ENCODE results near the gene EYS.
"Not testable (repeated sequence)": the region's sequence is repeated elsewhere in the genome, so short reads cannot be mapped to it uniquely, and the experiment has no call there.

Gene EYS

DNA sequence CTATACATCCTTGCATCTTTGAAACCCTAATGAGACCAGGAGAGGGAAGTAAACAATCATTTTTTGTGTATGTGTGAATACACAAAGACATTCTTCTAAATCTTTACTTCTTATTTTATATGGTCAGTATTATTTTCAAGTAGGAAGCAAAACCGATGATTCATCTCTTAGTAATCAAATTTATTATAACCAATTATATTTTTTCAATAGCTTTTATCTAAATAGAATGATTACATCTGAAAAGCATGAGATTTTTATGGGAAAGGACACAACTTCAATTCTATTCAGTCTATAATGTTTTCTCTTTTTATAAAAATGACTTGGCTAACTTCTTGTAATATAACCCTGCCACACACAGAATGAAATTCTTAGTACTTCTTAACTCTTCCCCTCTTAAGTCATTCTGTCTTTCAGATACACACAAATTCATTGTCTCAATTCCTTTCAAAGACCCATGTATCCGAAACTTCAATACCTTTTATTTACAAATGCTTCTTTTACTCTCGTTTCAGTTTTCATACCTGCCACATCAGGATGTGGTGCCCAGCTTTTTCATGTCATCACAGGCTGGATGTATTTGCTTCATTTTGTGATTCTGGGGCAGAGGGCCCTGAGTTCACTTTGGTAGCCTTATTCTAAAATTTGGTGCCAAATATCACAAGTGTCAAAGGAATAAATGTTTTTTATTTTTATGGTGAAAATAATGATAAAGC lies 1844.4 kb downstream of the EYS start:
- DNase-seq: no peak

DNA sequence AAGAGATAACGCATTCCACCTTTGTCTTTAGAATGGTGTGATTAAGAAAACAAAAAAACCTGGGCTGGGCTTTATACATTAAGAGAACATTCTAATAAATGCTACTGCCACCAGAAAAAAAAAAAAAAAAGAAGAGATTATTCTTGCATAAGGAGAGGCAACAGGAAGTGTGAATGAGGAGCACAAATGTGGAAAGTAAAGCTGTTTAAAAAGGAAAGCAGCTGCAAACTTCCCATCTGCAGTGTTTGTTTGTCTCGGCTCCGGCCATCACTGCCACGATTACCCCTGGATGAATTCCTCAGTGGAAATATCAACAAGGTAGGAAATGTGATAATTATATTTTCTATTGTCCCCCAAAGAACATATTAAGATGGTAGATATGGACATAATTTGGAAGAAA lies 1847.5 kb downstream of the EYS start:
- no peak for DNase-seq

DNA sequence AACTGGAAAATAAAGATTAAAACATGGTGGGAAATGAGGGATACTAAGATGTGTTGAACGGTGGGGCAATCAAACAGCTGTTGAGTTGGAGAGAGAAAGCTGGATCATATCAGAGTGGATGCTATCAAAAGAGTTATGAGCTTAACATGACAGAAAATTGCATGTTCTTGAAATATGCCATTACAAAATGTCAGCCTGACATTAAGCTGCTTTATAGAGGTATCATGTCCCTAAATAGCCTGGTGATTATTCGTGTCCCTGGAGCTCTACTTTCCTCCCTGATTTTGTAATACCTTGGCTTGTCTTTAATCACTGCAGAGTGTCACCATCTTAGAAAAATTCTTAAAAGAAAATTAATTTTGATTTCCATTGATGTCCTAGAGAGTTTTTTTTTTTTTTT lies 1848.3 kb downstream of the EYS start:
- no peak for DNase-seq

DNA sequence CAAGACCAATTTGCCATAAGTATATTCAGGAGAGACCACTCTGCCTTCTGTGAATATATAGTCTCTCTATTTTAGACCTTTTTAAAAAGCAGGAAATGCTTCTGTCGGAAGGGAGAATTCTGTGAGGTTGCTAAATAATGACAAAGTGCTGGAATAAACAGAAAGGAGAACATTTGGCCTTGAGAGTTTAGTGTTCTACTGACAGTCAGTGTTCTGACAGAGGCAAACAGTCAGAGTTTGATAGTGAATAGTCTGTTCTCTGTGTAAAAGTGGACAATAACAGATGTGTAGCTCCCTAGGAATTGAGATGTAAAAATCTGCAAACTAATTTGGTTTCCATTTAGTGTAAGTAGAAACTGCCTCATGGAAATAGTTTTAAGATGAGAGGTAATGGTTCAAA lies 1850.8 kb downstream of the EYS start:
- no peak for DNase-seq

DNA sequence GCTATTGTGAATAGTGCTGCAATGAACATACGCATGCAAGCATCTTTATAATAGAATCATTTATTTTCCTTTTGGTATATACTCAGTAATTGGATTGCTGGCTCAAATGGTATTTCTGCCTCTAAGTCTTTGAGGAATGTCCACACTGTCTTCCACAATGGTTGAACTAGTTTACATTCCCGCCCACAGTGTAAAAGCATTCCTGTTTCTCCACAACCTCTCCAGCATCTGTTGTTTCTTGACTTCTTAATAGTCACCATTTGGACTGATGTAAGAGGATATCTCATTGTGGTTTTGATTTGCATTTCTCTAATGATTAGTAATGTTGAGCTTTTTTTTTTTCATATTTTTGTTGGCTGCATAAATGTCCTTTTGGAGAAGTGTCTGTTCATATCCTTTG lies 1862.7 kb downstream of the EYS start:
- no peak for DNase-seq

DNA sequence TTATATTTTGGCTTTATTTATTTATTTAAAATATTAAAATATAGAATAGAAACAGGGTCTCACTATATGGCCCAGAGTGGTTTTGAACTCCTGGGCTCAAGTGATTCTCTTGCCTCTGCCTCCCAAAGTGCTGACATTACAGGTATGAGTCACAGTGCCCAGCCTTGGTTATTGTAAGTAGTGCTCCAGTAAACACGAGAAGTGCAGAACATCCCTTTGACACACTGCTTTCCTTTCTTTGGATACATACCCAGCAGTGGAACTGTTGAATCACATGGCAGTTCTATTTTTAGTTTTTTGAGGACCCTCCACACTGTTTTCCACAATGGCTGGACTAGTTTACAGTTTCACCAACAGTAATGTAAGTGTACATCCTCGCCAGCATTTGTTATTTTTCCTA lies 1867.5 kb downstream of the EYS start:
- DNase-seq: no peak

DNA sequence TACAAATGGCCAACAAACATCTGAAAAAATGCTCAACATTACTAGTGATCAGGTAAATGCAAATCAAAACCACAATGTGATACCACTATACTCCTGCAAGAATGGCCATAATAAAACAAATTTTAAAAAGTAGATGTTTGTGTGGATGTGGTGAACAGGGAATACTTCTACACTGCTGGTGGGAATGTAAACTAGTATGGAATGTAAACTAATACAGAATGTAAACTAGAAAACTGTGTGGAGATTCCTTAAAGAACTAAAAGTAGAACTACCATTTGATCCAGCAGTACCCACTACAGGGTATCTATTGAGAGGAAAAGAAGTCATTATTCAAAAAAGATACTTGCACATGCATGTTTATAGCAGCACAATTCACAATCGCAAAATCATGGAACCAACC lies 1878.3 kb downstream of the EYS start:
- DNase-seq: not testable (repeated sequence)

DNA sequence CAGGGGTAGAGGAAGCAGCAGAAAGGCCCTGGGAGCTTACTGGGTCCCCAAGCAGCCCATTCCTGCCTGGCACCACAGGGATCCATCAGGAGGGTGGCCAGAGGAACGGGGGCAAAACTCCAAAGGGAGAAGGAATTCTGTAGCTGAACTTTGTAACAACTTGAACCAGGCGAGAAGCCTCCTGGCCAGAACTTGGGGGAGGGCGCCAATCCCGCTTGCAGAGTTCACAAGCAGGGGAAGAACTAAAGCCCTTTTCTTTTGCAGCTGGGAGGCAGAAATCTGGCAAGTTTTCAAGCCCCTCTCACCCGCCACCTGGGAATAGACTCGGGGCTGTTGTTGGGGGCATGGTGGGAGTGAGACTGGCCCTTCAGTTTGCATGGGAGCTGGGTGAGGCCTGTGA lies 1882.3 kb downstream of the EYS start:
- no peak for DNase-seq

DNA sequence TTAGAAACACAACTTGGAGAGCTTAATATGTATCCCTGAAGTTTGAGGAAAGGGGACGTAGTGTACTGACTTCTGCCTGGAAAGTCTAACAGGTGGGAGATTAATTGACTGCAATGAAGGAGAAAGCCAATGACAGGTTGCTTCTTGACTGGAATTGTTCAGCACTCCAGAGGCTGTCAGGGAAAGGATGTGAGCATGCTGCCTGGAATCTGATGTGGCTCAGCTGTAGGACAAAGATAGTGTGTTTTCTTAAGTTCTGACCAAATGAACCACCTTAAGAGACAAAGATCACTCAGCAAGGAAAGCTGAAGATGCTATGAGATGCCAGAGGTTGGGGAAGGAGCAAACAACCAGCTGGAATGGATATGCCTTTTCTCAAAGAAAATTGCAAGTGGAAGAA lies 1885.6 kb downstream of the EYS start:
- no peak for DNase-seq

DNA sequence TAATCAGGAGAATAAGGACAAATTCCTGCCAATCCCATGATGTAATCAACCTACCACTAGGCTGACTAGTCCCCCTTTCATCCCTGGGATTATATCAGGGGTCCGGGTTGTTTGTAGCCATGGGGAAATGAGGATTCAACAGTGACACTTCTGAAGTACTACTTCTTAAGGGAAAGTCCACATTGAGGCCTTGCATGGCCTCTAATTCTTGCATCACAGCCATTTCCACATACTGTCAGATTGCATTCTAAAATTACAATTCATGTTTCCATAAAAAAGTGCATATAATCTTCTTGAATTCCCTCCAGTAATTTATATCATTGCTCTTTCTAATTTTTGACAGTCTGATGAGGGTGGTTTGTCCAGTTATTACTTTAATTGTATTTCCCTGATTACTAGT lies 1887.2 kb downstream of the EYS start:
- DNase-seq: no peak

DNA sequence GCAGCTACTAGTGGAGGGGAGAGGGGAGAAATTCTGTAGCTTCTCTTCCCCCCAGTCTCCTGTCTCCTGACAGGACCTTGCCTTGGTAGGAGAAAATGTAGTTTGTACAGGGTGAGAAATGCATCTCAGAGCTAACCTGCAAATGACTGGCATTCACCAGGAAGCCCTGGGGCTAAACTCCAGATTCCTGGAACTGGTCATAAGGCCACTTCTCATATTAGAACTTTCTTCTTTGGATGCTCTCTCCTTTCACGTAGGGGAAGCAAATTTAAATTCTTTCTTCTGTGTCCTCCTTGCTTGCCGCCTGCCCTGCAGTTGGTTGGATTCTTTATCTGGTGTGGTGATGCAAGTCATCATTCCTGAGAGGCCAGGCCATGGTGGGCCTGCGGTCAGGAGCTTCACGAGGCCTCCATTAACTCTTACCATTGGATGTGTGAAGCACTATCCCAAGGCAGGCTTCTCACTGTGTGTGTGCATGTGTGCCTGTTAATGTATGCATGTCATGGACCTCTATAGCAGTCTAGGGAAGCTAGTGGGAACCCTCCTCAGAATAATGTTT lies 1889.5 kb downstream of the EYS start:
- DNase-seq: no peak

DNA sequence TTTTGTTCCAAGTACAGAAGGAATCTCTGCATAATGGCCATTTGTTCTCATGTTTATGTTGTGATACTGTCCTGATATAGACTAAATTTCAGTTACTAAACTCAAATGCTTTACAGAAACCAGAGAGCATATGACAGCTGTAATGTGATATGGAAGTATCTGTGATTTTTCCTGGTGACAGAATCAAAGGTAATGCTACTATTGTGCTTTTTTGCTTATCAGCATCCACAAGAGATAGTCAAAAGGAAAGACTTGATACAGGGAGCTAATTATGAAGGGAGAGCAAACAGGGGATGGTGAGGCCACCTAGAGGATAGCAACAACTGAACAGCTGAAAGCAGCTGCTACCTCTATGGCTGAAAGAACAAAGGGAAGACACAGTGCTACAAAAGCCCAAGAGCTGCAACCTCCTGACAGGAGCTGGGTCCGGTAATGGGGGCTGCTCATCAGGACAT lies 1890.0 kb downstream of the EYS start:
- DNase-seq: no peak

DNA sequence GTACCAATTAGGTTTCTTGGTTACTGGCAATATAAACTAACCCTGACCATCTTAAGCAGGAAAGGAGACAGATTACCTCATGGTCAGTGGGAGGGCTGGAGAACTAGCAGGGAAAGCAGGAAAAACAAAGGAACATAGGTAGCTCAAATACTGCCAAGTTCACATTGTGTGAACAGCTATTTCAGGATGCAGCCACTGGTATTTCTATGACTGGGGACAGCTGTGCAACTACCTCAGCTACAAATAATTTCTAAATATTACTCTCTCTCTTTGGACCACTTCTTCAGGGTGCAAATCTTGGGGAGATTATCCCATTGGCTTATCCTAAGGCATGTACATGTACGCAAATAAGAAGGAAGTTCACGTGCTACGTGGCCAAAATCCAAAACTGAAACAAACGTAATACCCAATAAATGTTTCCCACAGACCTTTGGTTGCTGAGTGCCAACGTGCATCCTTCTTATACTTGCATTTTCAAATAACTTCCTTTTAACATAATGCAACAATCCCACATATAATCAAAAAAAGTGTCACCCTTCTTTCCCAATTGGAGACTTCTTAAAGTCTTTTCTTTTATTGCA lies 1890.5 kb downstream of the EYS start:
- DNase-seq: no peak

DNA sequence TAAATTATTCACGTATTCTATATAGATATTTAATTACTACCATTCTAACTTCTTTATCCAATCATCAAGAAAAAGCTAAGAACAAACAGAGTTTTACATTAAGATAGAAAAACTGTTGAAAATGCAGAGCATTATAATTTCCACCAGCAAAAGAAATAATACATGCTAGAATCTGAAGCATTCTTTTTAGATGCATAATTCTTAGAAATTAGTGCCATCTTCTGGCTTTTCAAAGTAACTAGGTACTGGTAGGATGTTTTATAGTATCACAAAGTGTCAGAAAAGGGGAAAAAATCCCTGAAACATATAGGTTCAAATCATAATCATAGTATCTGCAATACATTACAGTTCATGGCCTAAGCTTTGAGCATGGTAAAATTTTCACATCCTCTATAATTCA lies 1892.6 kb downstream of the EYS start:
- no peak for DNase-seq

DNA sequence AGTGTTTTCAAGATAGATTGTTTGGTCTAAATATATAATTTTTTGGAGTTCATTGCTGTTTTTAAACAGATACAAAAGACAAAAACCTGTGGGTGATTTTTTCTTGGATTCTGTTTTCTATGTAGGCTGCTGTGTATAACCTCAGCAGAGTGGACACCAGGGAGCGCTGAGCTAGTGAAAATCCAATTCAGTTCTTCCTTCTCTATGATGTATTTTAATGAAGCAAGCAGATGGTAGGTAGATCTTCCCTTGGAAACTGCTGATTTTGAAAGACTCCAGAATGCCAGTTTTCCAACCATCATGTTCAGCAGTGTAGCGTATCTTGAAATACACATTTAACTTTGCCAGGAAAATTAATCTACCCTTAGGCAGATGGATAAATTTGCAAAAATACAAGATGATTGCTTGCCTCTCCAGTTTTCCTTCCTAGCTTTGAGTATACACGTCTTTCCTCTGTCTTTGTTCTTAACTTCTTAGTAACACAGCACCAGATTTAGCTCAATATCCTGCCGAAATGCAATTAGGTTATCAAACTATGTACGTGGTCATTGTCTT lies 1893.4 kb downstream of the EYS start:
- DNase-seq: no peak

DNA sequence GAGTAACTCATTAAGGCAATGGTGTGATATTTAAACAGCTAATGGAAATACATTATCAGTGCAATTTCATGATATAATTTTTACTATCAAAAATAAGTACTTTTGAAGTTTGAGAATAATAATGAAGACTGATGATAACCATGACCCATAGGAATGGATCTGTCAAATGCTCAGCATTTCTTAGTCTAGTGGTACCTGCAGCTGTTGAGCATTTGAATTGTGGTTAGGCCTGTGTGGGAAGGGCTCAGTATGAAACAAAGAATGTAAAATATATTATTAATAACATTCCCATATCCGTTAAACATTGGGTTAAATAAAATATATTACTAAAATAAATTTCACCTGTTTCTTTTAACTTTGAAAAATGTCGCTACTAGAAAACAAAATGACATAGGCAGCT lies 1898.5 kb downstream of the EYS start:
- DNase-seq: no peak

DNA sequence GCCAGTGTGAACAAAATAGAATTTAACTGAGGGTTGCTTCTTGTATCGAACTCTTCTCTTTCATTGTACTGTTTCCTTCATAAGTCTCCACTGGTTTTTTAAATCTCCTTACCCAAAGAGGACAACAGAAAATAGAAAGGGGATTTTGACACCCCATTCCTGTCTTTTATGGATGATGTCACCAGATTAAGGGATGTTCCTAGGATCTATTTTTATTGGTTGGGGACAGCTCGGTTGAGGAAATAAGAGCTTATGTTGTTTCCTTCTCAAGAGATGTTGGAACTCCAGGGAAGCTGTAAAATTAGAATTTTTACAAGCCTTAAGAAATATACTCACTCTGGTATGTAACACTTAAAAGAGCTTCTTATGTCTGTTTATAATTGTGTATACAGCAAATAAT lies 1900.0 kb downstream of the EYS start:
- no peak for DNase-seq

DNA sequence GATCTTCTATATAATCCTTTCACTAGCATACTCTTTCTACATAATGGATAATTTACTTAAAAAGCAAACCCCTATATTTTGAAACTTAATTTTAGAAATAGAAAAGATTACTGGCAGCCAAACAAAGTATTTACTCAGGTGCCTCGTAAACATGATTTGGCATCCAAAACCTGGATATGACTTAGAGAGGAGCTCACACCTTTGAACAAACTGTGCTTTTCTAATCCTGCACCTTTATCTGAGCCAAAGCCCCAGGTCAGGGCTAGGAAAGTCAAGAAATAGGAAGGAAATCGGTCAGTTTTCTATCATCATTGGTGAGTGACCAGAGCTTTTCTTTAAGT lies 1900.5 kb downstream of the EYS start:
- DNase-seq: no peak

DNA sequence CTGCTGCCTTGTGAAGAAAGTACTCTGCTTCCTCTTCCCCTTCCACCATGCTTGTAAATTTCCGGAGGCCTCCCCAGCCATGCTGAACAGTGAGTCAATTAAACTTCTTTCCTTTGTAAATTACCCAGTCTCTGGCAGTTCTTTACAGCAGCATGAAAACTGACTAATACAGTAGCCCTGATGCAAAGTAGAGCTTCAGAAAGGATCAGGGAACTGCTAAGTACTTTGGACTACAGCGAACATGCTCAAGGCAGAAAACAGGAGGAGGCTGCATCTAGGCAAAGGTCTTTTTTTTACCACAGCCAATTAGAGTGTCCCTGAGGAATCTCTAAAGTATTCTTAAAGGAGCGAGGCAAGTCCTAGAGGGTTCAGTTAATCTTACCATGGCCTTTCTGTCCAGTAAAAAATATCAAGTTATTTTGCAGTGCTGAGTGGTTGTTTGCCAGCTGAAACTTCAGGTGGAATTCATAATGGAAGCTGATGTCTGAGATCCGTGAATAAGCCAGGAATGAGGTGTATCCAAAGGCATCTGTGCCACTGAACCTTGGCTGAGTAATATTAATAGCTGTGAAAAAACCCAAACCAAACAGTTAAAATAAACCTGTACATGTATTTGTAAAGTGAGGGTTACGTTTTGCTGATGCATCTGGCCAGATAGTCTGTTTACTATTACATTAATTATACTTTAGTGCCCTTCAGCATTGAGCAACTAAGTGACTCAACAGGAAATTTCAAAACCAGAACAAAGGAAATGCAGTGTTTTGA lies 1901.0 kb downstream of the EYS start:
- DNase-seq: no peak

DNA sequence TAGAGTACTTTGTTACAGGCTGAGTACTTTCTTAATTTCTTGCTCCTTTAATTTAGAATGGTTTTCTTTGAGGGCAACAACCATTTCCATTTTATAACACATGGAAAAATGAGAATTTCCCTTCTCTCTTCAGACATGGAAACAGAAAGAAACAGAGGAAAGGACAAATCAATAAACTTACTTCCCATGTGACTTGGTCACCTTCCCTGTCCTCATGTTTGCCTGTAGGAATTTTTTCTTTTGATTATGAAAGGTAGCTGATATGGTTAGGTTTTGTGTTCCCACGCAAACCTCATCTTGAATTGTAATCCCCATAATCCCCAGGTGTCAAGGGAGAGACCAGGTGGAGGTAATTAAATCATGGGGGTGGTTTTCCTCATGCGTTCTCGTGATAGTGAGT lies 1901.7 kb downstream of the EYS start:
- DNase-seq: no peak

DNA sequence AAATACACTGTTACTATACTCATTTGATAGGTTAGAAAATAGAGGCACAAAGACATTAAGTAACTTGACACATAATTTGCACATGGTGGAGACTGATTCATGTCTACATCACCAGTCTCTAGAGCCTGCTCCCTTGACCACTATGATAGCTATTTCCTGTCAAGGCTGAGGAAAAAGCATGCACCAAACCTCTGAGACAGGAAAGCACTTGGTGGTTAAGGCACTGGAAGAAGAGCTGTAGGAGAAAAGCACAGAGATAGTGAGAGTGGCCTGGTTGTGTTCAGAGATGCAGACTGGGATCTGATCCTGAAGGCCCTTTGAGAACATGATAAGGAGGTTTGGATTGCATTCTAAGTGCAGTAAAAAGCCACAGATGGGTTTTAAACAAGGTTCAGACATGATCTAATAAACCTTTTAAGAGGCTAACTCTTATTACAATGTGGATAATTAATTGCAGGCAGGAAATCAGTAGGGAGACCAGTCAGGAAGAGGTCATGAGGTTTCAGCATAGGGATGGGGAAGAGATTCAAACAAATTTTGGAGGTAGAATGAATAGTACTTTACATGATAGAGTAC lies 1902.6 kb downstream of the EYS start:
- DNase-seq: no peak

DNA sequence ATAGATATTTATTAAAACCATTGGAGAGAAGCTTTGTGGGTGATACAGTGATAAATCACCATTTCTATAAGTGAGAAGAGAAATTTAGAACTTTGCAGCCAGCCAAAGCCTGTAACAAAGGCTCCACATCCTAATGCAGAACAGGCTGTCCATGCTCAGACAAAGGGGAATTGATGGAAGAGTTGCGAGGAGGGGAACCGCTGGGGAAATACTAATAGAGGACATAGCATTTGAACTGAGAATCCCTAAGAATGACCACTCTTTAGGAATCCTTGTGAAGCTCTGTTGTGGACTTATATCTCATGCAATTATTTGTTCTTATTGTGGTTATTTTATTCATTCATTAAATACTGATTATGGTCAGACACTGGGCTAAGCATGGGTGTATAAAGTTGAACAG lies 1903.7 kb downstream of the EYS start:
- DNase-seq: no peak

DNA sequence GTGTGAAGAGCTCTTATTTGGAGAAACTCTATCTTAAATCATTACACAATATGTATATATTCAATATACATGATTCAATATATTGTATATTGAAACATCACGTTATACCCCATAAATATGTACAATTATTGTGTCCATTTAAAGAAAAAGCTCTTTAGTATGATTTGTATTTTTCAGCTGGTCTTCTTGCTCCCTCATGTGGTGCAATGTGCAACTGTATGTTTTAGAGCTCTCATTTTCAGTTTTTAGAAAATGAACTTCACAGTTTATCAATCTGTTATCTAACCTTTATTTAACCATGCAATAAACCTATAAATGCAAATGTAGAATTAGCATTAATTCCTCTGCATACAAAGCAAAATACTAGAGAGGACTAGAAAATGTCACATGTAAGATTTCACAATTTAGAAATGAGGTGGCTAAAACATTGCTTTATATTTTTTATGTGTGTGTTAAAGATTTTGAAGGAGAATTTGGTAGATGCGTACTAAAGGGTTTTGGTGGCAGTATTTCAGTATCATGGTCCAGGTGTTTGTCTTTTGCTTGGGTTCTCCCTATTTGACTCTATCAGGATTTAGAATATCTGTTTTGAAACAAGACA lies 1904.3 kb downstream of the EYS start:
- no peak for DNase-seq

All from activated naive CD4-positive, alpha-beta T cell treated with anti-CD3 and anti-CD28 coated beads, Interleukin-2, amount 50 U/mL, for 16 hours (primary cell).